Activated T-cell treated with anti-CD3 and anti-CD28 coated beads for 24 hours (primary cell): ENCODE results near the gene CCDC182.

Experiments used
- DNase-seq: peaks from one replicate; pipeline ENCODE4 v3.0.0-alpha.2; 2020; ENCODE audit warnings: low read depth

Gene CCDC182

DNA sequence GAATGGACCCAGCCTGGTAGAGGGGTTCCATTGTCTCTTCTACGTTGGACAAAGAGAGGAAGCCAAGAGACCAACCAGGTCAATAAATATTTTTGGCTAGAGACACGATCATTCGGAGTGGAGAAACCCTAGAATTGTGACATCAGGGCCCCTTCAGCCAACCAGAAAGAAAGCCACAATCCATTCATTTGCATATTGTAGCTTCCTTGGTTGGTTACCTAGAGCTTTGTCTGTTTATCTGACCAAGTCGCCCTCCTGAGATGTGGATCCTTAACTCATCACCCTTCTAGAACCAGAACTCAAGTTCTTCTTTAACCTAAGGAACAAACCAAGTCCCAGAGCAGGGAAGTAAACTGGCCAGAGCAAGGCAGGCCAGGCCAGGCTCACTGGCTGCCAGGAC, at the start of gene CCDC182:
TSS of gene CCDC182 (minus strand) at position 58 of the 400 bp plus-strand sequence. CDS start at position 31, 27 bp downstream.
- no peak for DNase-seq

DNA sequence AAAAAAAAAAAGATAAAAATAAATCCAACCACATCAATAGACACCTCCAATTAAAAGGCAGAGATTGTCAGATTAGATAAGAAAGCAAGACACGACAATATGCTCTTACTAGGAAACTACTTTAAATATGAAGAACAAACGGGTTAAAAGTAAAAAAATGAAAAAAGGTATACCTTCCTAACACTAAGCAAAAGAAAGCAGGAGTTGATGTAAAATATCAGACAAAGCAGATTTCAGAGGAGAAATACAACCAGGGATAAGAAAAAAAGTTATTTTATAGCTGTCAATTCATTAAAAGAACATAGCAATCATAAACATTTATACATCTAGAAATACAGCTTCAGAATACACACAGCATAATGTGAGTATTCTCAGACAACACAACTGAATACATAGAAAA, 49.7 kb upstream of the CCDC182 start:
- no peak for DNase-seq

DNA sequence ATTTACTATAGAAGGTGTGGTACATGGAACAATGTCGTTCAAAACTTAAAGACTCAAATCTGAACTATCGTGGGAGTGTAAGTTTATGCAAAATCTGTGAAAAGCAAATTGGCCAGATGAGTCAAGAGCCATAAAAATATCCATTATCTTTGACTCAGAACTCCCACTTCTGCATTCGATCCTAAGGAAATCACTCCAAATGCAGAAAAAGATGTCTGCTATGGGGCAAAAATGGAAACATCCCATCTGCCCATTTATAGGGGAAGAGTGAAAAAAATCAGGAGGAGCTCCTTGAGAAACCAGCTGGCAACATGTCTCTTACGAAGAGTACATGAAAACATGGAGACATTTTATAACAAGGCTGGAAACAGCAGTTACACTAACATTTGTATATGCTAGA, 43.6 kb upstream of the CCDC182 start:
- DNase-seq, result no peak

DNA sequence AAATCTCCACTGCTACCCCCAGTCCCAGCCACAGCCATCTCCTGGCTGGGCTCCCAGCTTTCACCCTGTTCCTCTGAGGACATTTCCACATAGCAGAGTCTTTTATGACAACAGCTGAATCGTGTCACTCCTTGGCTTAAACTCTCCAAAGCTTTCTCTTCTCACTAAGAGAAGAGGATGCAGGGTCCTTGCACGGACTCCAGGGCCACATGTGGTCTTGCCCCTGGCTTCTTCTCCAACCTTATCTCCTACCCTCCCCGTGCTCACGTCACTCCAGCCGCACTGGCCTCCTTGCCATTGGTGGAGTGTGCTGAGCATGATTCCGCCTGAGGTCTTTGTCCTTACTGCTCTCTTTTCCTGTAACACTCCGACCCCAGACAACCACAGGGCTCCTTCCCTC, 39.9 kb upstream of the CCDC182 start:
- DNase-seq, result no peak

DNA sequence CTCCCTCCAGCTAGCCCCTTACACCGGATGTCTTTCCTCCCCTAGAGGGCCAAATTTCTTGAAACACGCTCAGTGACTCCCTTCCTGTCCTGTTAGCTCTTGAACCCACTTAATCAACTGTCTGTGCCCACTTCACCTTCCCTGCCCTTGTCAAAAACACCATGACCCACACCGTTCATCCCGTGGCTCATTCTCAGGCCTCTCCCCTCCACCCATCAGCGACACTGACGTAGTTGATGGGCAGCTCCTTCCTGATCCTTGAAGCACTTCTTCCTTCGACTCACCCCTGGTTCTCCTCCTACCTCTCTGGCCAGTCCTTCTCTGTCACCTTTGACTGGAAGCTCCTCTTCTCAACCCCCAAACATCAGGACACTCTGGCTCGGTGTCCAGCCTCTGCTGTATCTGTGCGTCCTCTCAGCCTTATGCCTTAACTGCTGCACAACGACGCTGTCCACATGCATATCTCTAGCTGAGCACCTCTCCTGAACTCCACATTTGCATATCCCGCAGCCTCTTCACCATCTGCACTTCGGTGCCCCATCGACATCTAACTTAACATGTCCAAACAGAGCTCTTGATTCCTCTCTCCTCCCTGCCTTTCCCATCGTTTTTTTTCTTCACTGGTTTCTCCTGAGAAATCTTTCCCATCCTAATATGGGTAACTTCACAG, 39.3 kb upstream of the CCDC182 start:
- DNase-seq, result no peak

DNA sequence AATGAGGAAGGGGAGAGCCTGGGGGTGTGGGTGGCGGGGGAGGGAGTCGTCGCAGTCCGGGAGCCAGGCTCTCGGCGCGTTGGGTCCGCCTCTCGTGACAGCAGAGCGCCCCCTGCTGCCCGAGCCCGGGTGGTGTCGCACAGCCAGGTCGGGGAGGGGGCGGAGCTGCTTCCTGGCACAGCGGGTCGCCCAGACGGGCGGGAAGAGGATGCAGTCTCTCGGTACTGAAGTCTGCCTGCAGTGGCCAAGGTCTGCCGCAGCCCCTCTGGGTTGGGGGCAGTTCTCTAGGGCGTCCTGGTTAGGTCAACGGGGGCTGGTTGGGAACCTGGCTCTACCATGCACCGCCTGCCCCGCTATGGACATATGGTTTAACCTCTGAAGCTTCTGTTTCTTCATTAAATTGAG, 38.2 kb upstream of the CCDC182 start:
- DNase-seq, result peak; percentile 65

DNA sequence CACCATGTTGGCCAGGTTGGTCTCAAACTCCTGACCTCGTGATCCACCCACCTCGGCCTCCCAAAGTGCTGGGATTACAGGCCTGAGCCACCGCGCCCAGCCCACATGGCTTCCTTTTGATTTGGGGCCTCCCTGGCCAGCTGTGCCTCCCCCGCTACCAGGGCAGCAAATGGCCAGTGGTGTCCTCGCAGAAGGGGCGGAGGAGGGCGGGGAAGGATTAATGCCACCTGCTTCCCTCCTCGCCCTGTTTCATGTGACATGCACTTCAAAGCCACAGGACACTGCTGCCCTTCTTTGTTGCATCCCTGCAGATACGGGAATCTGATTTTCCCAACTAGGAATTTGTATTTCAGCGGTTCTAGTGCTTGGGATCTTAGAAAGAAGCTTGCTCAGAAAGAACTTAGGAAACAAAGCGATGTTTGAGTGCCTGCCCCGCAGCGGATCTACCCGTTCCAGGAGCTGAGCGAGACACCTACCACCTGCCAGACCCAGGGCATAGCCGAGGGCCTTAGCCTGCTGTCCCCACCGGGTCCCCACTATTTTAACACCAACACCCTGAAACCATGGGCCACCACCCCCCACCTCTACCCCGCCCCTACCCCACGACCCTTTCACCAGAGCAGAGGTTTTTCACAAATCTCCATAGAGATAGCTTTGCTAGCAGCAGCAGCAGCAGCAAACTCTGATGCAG, 37.7 kb upstream of the CCDC182 start:
- no peak for DNase-seq

DNA sequence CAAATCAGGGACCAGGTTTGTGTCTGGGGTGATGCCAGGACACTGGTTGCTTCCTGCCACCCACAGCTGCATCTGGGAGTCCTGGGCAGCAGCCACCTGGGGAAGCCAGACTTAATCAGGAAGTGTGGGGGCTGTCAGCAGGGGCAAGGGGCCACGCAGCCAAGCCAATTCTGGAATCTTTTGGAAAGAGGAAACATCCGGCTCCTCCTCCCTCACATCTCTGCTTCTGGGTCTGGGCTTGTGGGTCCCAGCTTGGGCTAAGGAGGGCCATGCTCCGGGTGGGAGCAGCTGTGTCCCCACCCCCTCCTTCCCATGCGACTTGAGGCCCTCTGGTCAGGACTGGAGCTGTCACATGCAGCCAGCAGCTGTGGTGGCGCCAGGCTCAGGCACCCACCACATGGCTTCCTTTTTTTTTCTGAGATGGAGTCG, 37.0 kb upstream of the CCDC182 start:
- DNase-seq, result no peak

DNA sequence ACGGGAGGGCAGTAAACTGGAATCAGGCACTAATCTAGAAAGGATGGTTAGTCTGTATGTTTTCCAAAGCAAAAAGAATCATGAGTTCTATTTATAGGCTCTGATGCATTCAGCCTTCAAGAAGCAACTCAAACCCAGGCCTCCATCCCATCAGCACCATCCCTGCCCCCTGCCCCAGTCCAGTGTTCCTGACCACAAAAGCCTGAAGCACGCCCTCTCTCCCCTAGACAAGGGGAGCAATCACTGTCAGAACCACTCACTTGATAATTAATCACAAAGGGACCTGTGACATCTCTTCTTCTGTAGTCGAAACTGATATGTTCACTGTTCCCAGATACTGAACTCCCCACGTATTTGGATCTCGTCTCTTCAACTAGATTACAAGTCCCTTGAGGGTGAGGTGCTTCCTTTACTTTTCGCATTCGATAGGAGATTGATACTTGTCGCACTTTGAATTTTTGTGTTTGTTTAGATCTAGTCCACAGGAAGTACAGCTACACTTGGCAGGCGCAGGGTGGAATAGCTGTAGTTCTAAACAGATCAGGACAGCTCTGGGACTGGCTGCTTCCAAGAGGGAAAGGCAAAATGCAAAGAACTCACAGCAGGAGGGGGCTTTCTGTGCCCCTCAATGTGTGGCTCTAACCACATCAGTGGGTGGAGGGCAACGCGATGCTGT, 36.4 kb upstream of the CCDC182 start:
- no peak for DNase-seq

DNA sequence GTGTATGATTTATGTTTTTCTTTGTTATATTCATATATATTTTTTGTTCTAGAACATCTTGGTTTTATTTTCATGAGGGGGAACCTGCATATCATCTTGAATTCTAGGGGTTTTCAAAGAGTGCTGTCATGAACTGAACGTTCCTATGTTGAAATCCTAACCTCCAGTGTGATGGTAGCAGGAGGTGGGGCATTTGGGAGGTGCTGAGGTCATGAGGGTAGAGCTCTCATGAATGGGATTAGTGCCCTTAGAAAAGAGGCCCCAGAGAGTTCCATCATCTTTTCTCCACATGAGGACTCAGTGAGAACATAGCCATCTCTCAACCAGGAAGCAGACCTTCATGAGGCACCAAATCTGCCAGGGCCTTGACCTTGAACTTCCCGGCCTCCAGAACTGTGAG, 34.6 kb upstream of the CCDC182 start:
- DNase-seq, result no peak

DNA sequence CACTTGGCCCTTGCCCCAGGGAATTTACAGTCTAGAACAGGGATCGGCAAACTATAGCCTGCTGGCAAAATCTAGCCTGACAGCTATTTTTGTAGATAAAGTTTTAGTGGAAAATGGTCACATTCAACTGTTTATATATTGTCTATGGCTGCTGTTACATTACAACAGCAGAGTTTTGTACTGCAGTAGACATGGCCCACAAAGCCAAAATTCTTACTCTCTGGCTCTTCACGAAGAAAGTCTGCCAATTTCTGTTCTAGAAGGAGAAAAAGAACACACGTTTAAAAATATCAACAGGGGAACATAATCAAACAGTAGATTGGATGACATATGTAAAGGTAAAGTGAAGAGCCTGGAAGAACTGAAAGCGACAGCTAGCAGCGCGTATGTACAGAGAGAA, 33.2 kb upstream of the CCDC182 start:
- DNase-seq, result no peak

DNA sequence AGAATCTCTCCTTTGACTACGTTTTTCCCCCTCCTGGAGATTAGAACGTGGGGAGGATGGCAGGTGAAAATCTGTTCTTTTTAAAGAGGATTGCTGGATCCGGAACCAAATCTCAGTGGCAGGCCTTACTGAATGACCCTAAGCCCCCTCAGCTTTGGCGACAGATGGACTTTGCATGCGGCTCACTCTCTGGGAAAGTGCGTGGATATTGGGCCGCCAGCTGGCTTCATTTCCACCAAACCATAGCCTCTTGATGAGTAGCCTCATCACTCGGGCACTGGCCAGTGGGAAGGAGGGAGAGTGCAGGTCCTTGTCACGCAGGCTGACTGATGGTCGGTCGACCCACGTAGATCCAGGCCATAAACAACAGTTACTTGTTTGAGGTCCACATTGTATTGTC, 31.3 kb upstream of the CCDC182 start:
- DNase-seq, result no peak

DNA sequence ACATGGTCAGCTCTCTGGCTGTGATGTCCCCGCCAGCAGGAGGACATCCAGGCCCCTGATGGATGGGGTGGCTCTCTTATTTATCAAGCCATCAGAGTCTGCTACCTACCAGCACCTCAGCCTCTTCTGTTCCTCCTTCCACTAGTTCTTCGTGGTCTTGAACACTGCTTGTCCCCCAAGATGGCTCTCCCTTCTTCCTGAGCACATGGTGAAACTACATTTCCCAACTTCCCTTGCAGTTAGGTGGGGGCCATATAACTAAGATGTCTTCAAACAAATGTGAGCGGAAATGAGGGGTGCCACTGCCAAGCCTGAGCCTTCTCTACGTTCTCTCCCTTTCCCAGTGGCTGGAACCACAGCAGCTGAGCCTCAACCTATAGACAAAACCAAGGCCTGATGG, 29.8 kb upstream of the CCDC182 start:
- no peak for DNase-seq

DNA sequence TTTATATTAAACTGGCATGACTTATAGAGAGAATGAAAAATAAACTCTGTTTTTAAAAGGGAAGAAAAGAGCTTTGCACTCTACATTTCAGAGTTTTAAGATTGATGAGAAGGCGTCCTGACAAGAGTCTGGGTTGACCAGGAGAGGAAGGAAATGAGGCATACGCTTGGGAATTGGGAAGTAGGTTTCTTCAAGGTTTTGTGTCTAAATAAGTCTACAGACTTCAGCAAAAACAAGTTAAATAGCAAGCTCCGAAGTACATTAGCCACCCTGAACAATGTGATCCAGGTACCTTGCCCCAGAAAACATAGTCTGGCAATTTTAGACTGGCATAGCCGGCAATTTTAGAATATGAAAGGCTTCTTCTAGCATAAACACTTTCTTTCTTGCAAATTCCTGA, 28.5 kb upstream of the CCDC182 start:
- no peak for DNase-seq

DNA sequence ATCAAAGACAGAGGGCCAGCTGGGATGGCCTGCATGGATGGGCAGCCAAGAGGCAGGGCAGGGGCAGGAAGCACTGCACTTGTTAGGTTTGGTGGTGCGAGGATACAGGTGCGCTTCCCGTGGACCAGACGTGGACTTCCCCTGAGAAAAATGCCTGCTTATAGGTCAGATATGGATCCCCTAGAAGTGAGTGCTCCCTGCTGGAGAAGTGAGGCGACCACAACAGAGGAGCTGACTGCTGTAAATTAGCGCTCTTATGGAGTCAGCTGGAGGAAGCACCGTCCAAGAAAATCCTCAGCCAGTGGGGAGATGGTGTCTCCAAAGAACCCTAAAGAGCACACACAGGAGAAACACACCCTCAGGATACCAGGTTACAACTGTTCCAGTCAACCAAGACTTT, 27.7 kb upstream of the CCDC182 start:
- no peak for DNase-seq

DNA sequence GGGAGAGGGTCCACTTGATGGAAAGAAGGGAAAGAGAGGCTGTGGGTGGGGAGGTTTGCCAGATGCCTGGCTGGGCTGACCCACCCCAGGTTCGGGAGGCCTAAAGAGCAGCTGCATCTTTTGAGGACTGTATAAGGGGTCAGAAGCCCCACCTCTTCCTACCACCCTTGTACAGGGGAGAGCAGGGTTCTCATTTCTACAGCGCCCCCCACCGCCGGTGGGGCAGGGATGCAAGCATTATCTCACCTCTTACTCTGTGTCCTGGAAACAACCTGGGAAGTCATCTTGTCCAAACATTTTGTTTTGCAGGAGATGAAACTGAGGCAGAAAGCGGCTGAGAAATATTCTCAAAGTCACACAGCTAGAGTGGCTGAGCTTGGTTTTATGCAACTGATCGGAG, 22.5 kb upstream of the CCDC182 start:
- DNase-seq, result no peak

DNA sequence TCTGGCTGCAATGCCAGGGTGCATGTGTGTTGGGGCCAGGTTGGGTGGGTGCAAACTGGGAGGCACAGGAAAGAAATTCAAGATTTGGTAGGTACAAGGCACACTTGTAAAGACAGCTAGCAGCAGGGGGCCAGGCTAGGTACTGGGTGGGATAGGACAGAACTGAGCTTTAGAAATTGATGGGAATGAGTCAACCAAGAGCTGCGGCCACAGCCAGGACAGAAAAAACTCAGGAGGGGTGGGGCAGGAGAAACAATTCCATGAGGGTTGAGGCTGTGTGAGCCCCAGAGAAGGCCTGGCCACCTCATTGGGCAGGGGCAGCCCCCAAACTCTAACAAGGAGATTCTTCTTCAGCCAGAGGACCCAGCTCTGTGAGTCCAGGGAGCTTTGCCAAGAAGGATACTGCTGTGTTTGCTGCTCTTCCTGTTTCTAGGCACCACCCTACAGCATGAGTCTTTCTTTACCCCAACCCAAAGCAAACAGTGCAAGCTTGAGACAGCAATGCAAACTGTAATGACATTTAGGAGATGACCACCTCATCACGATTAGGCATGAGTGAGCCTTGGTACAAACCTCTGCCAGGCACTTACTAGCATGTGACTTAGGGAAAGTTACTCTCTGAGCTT, 21.3 kb upstream of the CCDC182 start:
- DNase-seq, result no peak

DNA sequence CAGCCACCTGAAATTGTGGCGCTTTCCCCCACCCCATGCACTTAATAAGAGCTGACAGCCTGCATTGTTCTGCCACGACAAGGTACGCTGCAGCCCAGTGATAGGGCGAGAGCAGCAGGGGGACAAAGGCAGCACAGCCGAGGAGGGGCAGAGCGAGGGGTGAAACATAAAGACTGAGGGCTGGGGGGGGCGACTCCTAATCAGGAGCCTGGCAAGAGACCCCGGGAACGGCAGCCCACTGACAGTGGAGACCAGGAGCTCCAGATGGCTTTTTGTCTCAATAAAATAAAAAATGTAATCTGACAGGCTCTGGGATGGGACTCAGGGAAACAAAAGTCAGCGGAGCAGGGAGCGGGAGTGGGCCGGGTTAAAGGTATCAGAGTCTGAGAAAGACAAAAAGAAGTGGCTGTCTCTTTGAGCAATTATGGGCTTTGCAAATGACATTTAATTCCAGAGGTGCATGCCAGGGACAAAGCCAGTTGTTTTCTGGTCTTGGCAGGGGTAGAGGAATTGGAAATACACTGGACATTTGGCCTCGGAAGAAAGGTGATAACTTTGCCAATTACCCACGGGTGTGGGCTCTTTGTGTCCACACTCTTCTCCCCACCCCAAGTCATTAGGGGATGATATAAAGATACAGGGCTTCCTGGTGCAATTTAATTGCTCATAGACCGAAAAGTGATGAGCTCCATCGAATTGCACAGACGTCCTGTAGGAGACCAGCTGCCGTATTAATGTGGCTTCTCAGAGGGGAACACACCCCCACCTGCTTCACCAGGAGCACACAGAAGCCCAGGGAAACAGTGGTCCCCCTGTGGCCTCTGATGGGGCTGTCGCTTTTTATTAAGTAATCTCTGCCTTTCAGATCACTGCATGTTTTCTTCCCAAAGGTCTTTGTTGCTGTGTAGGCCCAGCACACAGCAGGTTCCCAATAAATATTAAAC, 17.6 kb upstream of the CCDC182 start:
- DNase-seq, result no peak

DNA sequence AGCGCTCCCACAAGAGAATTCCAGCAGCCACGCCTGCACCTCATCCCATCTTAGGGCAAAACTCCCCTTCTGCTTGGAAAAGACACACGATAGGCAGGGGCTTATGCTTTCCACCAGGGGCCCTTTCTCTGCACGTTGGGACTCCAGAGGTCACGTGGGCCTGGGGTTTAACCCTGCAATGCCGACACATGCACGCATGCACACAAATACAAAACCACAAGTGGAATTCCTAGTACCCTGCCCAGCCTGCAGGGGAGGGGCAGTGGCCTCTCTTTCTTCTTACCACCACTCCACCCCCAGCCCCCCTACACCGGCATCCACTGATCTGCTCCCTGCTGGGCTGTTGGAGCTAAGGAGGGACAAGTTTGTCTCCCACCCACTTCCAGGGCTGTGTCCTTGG, 16.8 kb upstream of the CCDC182 start:
- no peak for DNase-seq

DNA sequence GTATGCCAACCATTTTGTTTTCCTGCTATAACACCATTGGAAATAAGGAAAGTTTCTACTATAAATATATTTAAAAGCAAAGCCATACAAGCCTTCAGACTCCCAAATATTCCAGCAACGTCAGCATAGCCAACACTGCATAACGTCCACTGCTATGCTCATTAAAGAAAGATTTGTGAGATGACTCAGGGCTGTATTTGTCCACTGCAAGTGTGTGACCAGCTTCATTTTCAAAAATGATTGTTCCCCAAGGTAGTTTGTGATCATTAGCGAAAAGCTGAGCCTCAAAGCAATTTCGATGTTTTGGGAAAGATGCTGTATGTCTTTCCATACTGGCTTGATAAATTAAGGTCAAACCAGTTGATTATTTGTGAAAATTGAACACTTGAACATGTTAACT, 14.9 kb upstream of the CCDC182 start:
- no peak for DNase-seq

DNA sequence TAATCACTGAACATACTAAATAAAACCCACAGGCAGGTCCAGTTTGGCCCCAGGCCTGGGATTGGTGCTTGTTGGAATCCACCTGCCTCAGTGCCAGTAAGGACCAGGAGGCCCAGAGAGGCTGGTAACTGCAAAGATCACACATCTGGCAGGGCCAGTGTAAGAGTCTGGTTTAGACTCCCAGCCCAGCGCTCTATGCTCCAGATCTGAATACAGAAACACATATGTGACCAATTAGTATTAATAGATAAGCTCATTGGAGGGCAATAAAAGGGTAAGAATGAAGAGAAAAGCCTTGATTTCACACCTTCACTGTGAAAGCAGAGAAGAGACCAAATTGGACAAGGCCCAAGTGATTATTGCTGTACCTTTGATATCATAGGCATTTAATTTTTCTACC, 13.6 kb upstream of the CCDC182 start:
- DNase-seq, result no peak

DNA sequence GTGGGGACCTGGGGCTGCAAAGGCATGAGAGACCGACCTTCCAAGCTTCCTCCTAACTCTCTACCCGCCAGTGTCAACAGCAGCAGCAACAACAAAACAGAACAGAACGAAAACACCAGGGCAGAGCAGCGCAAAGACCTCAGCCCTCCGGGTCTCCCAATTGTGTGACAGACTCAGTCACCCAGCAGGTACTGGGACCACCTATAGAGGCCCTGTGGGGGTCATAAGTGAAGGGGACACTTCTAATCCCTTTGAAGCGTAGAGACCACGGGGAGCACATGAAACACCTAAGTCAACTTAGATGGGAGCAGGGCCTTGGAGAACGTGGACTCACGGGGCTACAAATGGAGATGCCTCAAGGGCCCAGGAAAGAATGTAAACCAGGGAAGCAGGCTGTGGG, 12.6 kb upstream of the CCDC182 start:
- no peak for DNase-seq
